GM23338 (cell line): ENCODE data around the gene ARID4B. TPM values are rescaled to one million over a fixed set of nuclear protein-coding genes. Genes with fewer than 3 reads are reported as not detected.

ENCODE experiments used
- ATAC-seq: fragments of 200-7000 bp; cut with Tn5 transposase; 3 replicates; pipeline ENCODE4 v1.9.1; 2020
- DNase-seq: peaks from one replicate; pipeline ENCODE4 v3.0.0-alpha.2; 2015; ENCODE audit warnings: low spot score
- H2AFZ ChIP-seq: fragments of 200-600 bp; sonication (generic); 2 replicates; pipeline ENCODE4 v1.8.0; 2016; ENCODE audit warnings: antibody characterized with exemption, mild to moderate bottlenecking, moderate library complexity
- H3F3A ChIP-seq: fragments of 200-600 bp; sonication (generic); replicated peaks from 2 replicates; pipeline ENCODE4 v1.8.0; 2017; ENCODE audit warnings: antibody characterized with exemption, mixed run types, low read depth
- H3K27ac ChIP-seq: fragments of 200-600 bp; sonication (generic); 2 replicates; pipeline ENCODE4 v1.6.1; 2016; ENCODE audit warnings: low read depth
- H3K27me3 ChIP-seq: fragments of 200-600 bp; sonication (generic); 2 replicates; pipeline ENCODE4 v1.8.0; 2016; ENCODE audit warnings: mild to moderate bottlenecking, mixed run types, moderate library complexity; ENCODE audit not compliant: insufficient read depth
- H3K36me3 ChIP-seq: fragments of 200-600 bp; sonication (generic); 2 replicates; pipeline ENCODE4 v1.8.0; 2016; ENCODE audit warnings: mild to moderate bottlenecking; ENCODE audit not compliant: insufficient read depth
- H3K4me1 ChIP-seq: fragments of 200-600 bp; sonication (generic); 2 replicates; pipeline ENCODE4 v1.8.0; 2016; ENCODE audit warnings: mild to moderate bottlenecking, moderate library complexity; ENCODE audit not compliant: insufficient read depth
- H3K4me2 ChIP-seq: fragments of 200-600 bp; sonication (generic); 2 replicates; pipeline ENCODE4 v1.7.1; 2017; ENCODE audit warnings: mixed run types
- H3K4me3 ChIP-seq: fragments of 200-600 bp; sonication (generic); 2 replicates; pipeline ENCODE4 v1.6.1; 2016; ENCODE audit warnings: mixed run types
- H3K79me2 ChIP-seq: fragments of 200-600 bp; sonication (generic); replicated peaks from 2 replicates; pipeline ENCODE4 v1.8.0; 2017; ENCODE audit warnings: mild to moderate bottlenecking; ENCODE audit not compliant: insufficient read depth
- H3K9me2 ChIP-seq: fragments of 200-600 bp; sonication (generic); 2 replicates; pipeline ENCODE4 v1.8.0; 2017; ENCODE audit not compliant: insufficient read depth
- H4K20me1 ChIP-seq: fragments of 200-600 bp; sonication (generic); replicated peaks from 2 replicates; pipeline ENCODE4 v1.8.0; 2017; ENCODE audit warnings: mild to moderate bottlenecking; ENCODE audit not compliant: insufficient read depth
- H3K27ac Mint-ChIP-seq: 2 replicates; pipeline ENCODE4 v1.8.0; 2020; ENCODE audit warnings: inconsistent platforms, mild to moderate bottlenecking, moderate library complexity, mixed read lengths
- H3K27me3 Mint-ChIP-seq: 3 replicates; pipeline ENCODE4 v1.8.0; 2022; ENCODE audit warnings: low read depth, mild to moderate bottlenecking, moderate library complexity, mixed read lengths, inconsistent platforms; ENCODE audit not compliant: insufficient read depth, poor library complexity
- H3K36me3 Mint-ChIP-seq: 3 replicates; pipeline ENCODE4 v1.8.0; 2021; ENCODE audit warnings: low read depth, mild to moderate bottlenecking, inconsistent platforms, moderate library complexity, mixed read lengths
- H3K4me1 Mint-ChIP-seq: 3 replicates; pipeline ENCODE4 v1.8.0; 2020; ENCODE audit warnings: mild to moderate bottlenecking, inconsistent platforms, mixed read lengths
- H3K4me3 Mint-ChIP-seq: 3 replicates; pipeline ENCODE4 v1.8.0; 2021; ENCODE audit warnings: moderate library complexity, mild to moderate bottlenecking, inconsistent platforms, mixed read lengths
- H3K9me3 Mint-ChIP-seq: 3 replicates; pipeline ENCODE4 v1.8.0; 2020; ENCODE audit warnings: moderate library complexity, mild to moderate bottlenecking, inconsistent platforms, mixed read lengths
- CREB1 ChIP-seq: fragments of 250-450 bp; sonication (Bioruptor Pico); IDR thresholded peaks from 2 replicates; pipeline ENCODE4 v1.5.0; 2020; ENCODE audit warnings: low read depth, mild to moderate bottlenecking, moderate library complexity
- CTCF ChIP-seq, 2 experiments: fragments of 200-600 bp in 1 of 2; sonication (generic) in 1 of 2; conservative IDR thresholded peaks; 2 replicates each; pipeline versions ENCODE4 v1.5.1 to v1.6.1; 2016 to 2017; ENCODE audit warnings: antibody characterized with exemption in 2 of 2, low read depth in 2 of 2, mild to moderate bottlenecking in 2 of 2, moderate library complexity in 1 of 2
- EZH2 ChIP-seq: fragments of 200-600 bp; sonication (generic); IDR thresholded peaks from one replicate; pipeline ENCODE4 v1.8.0; 2017; ENCODE audit warnings: antibody characterized with exemption, mild to moderate bottlenecking, low read depth; ENCODE audit not compliant: unreplicated experiment
- JUNB ChIP-seq: IDR thresholded peaks from one replicate; pipeline ENCODE4 v1.6.1; 2016; ENCODE audit warnings: antibody characterized with exemption; ENCODE audit not compliant: unreplicated experiment
- NANOG ChIP-seq: IDR thresholded peaks from 2 replicates; pipeline ENCODE4 v1.6.1; 2016; ENCODE audit warnings: antibody characterized with exemption, borderline replicate concordance
- POLR2AphosphoS5 ChIP-seq: IDR thresholded peaks from 2 replicates; pipeline ENCODE4 v1.6.1; 2016; ENCODE audit warnings: antibody characterized with exemption, low read depth
- STAT1 ChIP-seq: IDR thresholded peaks from one replicate; pipeline ENCODE4 v1.6.1; 2016; ENCODE audit warnings: antibody characterized with exemption; ENCODE audit not compliant: unreplicated experiment
- ZNF114 ChIP-seq: fragments of 250-450 bp; sonication (Bioruptor Pico); IDR thresholded peaks from 2 replicates; pipeline ENCODE4 v1.5.0; 2020; ENCODE audit warnings: mild to moderate bottlenecking, moderate library complexity
- ZNF462 ChIP-seq: fragments of 250-450 bp; sonication (Bioruptor Pico); IDR thresholded peaks from 2 replicates; pipeline ENCODE4 v1.5.0; 2020; ENCODE audit warnings: mild to moderate bottlenecking, moderate library complexity
- polyA plus RNA-seq: library from polyadenylated mRNA; unstranded; fragments of >200 nt; fragmentation: Nextera tagmentation; extraction: Ambion mirVana; gene quantifications from 2 replicates; pipeline ENCODE4 v1.2.1, GENCODE V29; 2016
- total RNA-seq: library from RNA; depleted of rRNA; stranded (reverse); fragments of >200 nt; shearing (Covaris generic); gene quantifications from 2 replicates; pipeline ENCODE4 v1.2.3, GENCODE V29; 2014

Gene ARID4B
- total and polyA plus RNA-seq, 2 experiments from 2014 or later = 25.1 to 59.8 TPM

DNA sequence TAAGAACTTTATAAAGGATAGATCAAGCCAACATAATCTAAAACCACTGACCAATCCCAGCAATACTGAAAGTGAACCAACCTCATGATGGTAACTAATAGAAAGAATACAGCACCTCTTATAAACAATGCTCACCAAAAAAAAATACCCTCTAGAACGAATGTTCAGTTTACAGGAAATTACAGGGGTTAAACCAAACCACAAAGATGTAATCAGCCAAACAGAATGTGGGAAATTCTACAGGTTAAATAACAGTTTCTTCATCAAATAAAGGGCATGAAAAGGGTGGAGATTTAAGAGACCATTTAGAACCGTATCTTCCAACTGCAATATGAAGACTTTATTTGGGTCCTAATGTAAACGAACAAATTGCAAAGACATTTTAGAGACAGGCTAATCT is 30.4 kb downstream of the ARID4B start (continued):
- TF ChIP-seq ZNF462 (CRISPR knock-in tag) (no peak), NANOG (no peak)

DNA sequence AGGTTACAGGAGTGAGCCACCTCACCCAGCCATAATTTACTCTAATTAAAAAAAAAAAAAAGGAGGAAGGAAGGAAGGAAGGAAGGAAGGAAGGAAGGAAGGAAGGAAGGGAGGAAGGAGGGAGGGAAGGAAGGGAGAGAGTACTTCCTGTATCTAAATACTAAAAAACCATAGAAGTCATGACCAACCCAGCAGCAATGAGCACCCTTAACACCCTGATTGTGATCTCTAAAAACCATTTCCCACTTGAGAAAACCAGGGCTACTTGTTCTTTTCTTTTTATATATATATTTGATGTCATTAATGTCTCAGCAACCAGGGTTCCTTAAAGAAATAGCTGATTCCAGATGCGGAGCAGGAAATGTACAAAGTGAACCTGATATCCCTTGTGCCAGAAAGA is 31.2 kb downstream of the ARID4B start:
- no peak overlapping the region for H3K4me2 ChIP-seq
- H3K36me3 ChIP-seq = no peaks in the 10 kb centered on the region
- H3K4me3 ChIP-seq = no peak overlapping the region
- H3K27me3 Mint-ChIP-seq = peaks cover 4% of the 10 kb centered on the region
- no peak for DNase-seq
- H2AFZ ChIP-seq = no peak overlapping the region
- peaks cover 45% of the 10 kb centered on the region for H4K20me1 ChIP-seq
- H3K27ac Mint-ChIP-seq = no peak overlapping the region
- H3K27me3 ChIP-seq = no peaks in the 10 kb centered on the region
- no peak for ATAC-seq
- H3K79me2 ChIP-seq = peaks cover 99% of the 10 kb centered on the region
- H3K4me3 Mint-ChIP-seq = no peak overlapping the region
- H3K27ac ChIP-seq = no peak overlapping the region
- peaks cover 12% of the 10 kb centered on the region; the same call in 1 of the 2 replicates for H3K4me1 ChIP-seq
- H3F3A ChIP-seq = no peaks in the 10 kb centered on the region
- peaks cover 20% of the 10 kb centered on the region; the same call in 2 of the 3 replicates for H3K36me3 Mint-ChIP-seq
- H3K4me1 Mint-ChIP-seq = peaks cover 12% of the 10 kb centered on the region; the same call in 2 of the 3 replicates
- H3K9me2 ChIP-seq = no peaks in the 10 kb centered on the region
- H3K9me3 Mint-ChIP-seq = peaks cover 5% of the 10 kb centered on the region; the same call in 1 of the 3 replicates
- TF ChIP-seq POLR2AphosphoS5 = no peak
- no peak for TF ChIP-seq EZH2
- TF ChIP-seq JUNB = no peak
- TF ChIP-seq CREB1 (CRISPR knock-in tag) = no peak
- TF ChIP-seq CTCF (conservative IDR thresholded peaks at IDR 0.05; ENCODE audit: low read depth in 2 of 2) = no peak
- no peak for TF ChIP-seq ZNF462 (CRISPR knock-in tag)
- no peak for TF ChIP-seq ZNF114
- no peak for TF ChIP-seq STAT1
